GM12878 (cell line): ENCODE data around the gene UFC1. TPM values are rescaled to one million over a fixed set of nuclear protein-coding genes. Genes with fewer than 3 reads are reported as not detected.
A peak's percentile ranks its signal among the peaks of the same experiment; 100 is the strongest.

Source experiments
- CBX3 ChIP-seq: fragments of 200-600 bp; sonication (generic); IDR thresholded peaks from 2 replicates; pipeline ENCODE4 v1.6.1; 2016; ENCODE audit warnings: low read depth, borderline replicate concordance
- CHD1 ChIP-seq: IDR thresholded peaks from 2 replicates; pipeline ENCODE4 v1.6.1; 2012; ENCODE audit warnings: low read depth, low read length, improper control_type of control experiment
- CHD4 ChIP-seq: fragments of 200-600 bp; sonication (generic); IDR thresholded peaks from 2 replicates; pipeline ENCODE4 v1.6.1; 2016; ENCODE audit warnings: mild to moderate bottlenecking
- DPF2 ChIP-seq: fragments of 450-650 bp; IDR thresholded peaks from 2 replicates; pipeline ENCODE4 v1.6.1; 2017; ENCODE audit warnings: mild to moderate bottlenecking
- EZH2 ChIP-seq: IDR thresholded peaks from 2 replicates; pipeline ENCODE4 v1.6.1; 2012; ENCODE audit warnings: low read depth, mild to moderate bottlenecking, control low read depth, inconsistent platforms, low read length, borderline replicate concordance; ENCODE audit not compliant: control insufficient read depth
- FOXK2 ChIP-seq: fragments of 450-650 bp; IDR thresholded peaks from 2 replicates; pipeline ENCODE4 v1.6.1; 2017; ENCODE audit warnings: mild to moderate bottlenecking, moderate library complexity
- IKZF2 ChIP-seq, 2 experiments: fragments of 450-650 bp; IDR thresholded peaks; 2 replicates each; pipeline ENCODE4 v1.6.1; 2017; ENCODE audit warnings: mild to moderate bottlenecking in 2 of 2, moderate library complexity in 2 of 2
- JUNB ChIP-seq: IDR thresholded peaks from 2 replicates; pipeline ENCODE4 v1.6.1; 2016; ENCODE audit warnings: antibody characterized with exemption, mild to moderate bottlenecking
- KAT2A ChIP-seq: conservative IDR thresholded peaks from 2 replicates; pipeline ENCODE4 v1.6.1; 2011; ENCODE audit warnings: low read depth, low read length; ENCODE audit not compliant: control insufficient read depth
- LARP7 ChIP-seq: fragments of 450-650 bp; IDR thresholded peaks from 2 replicates; pipeline ENCODE4 v1.6.1; 2017; ENCODE audit warnings: mild to moderate bottlenecking
- MEF2A ChIP-seq: IDR thresholded peaks from 2 replicates; pipeline ENCODE4 v1.6.1; 2011; ENCODE audit warnings: low read depth, mild to moderate bottlenecking, low read length, moderate library complexity; ENCODE audit not compliant: insufficient read depth
- NFYA ChIP-seq: IDR thresholded peaks from 2 replicates; pipeline ENCODE4 v1.6.1; 2011; ENCODE audit warnings: low read depth, mild to moderate bottlenecking, low read length, improper control_type of control experiment, borderline replicate concordance
- PAX8 ChIP-seq: fragments of 450-650 bp; IDR thresholded peaks from 2 replicates; pipeline ENCODE4 v1.6.1; 2017; ENCODE audit warnings: mild to moderate bottlenecking, moderate library complexity
- RAD51 ChIP-seq: fragments of 450-650 bp; IDR thresholded peaks from 2 replicates; pipeline ENCODE4 v1.6.1; 2016; ENCODE audit warnings: moderate library complexity, mild to moderate bottlenecking, inconsistent platforms
- RBBP5 ChIP-seq: fragments of 200-600 bp; sonication (generic); conservative IDR thresholded peaks from 2 replicates; pipeline ENCODE4 v1.6.1; 2016
- RFX5 ChIP-seq: IDR thresholded peaks from 2 replicates; pipeline ENCODE4 v1.6.1; 2011; ENCODE audit warnings: low read depth, low read length, improper control_type of control experiment
- SP1 ChIP-seq: IDR thresholded peaks from one replicate; pipeline ENCODE4 v1.6.1; 2011; ENCODE audit warnings: low read depth, low read length
- SREBF2 ChIP-seq: IDR thresholded peaks from 2 replicates; pipeline ENCODE4 v1.6.1; 2012; ENCODE audit warnings: mild to moderate bottlenecking, low read length
- TBL1XR1 ChIP-seq: IDR thresholded peaks from 2 replicates; pipeline ENCODE4 v1.6.1; 2012; ENCODE audit warnings: low read depth, low read length, improper control_type of control experiment
- TCF12 ChIP-seq: IDR thresholded peaks from 2 replicates; pipeline ENCODE4 v1.6.1; 2011; ENCODE audit warnings: low read depth, mild to moderate bottlenecking, low read length
- TCF3 ChIP-seq: IDR thresholded peaks from 2 replicates; pipeline ENCODE4 v1.6.1; 2012; ENCODE audit warnings: low read depth, mild to moderate bottlenecking, low read length, borderline replicate concordance; ENCODE audit not compliant: insufficient read depth
- ZNF217 ChIP-seq: fragments of 450-650 bp; IDR thresholded peaks from 2 replicates; pipeline ENCODE4 v1.6.1; 2017; ENCODE audit warnings: antibody characterized with exemption, mild to moderate bottlenecking
- ZNF274 ChIP-seq: IDR thresholded peaks from one replicate; pipeline ENCODE4 v1.8.0; 2011; ENCODE audit not compliant: insufficient read length, insufficient read depth
- polyA plus RNA-seq, 11 experiments: library from polyadenylated mRNA; depleted of rRNA in 4 of 11; unstranded in 6 of 11; stranded (reverse) in 5 of 11; fragments of >200 nt; fragmentation: Nextera tagmentation in 4 of 11; fragmentation: Illumina TruSeq in 1 of 11; extraction: Ambion mirVana in 4 of 11; extraction: Trizol in 1 of 11; gene quantifications; 1 replicate in 1 of 11; 2 replicates in 10 of 11; pipeline versions ENCODE4 v1.2.1 to v1.2.3, GENCODE V29; 2011 to 2016; ENCODE audit warnings: inconsistent platforms in 2 of 11, missing spikeins in 2 of 11, low read depth in 1 of 11
- total RNA-seq, 4 experiments: library from RNA; depleted of rRNA in 3 of 4; stranded (reverse); fragments of >200 nt in 3 of 4; fragmentation: Illumina TruSeq in 1 of 4; extraction: Trizol in 1 of 4; gene quantifications; 2 replicates each; pipeline versions ENCODE4 v1.2.1 to v1.2.3, GENCODE V29; 2013 to 2021
- TF ChIP-seq, protein P1 (sequence below): fragments of 450-650 bp; formaldehyde crosslinking; IDR thresholded peaks from 2 replicates; pipeline ENCODE4 v1.4.0; 2020; ENCODE audit warnings: mild to moderate bottlenecking, moderate library complexity
- TF ChIP-seq, protein P2 (sequence below), 3 experiments: IDR thresholded peaks in 2 of 3; conservative IDR thresholded peaks in 1 of 3; 2 replicates each; pipeline ENCODE4 v1.5.1; 2011; ENCODE audit warnings: low read depth in 3 of 3, low read length in 3 of 3, mild to moderate bottlenecking in 3 of 3, control low read depth in 2 of 3, moderate library complexity in 2 of 3, inconsistent platforms in 1 of 3, mixed read lengths in 1 of 3; ENCODE audit not compliant: control insufficient read depth in 2 of 3, insufficient read depth in 1 of 3; ENCODE audit errors: extremely low read depth in 1 of 3
- TF ChIP-seq, protein P3 (sequence below): fragments of 450-650 bp; IDR thresholded peaks from 2 replicates; pipeline ENCODE4 v1.6.1; 2016; ENCODE audit warnings: mild to moderate bottlenecking

UFC1 gene
- total and polyA plus RNA-seq, 10 of the 15 experiments (the other 5 are each of a cell fraction or from before 2014, with no cell fraction given), result 95.9 to 239 (median 151) TPM

DNA sequence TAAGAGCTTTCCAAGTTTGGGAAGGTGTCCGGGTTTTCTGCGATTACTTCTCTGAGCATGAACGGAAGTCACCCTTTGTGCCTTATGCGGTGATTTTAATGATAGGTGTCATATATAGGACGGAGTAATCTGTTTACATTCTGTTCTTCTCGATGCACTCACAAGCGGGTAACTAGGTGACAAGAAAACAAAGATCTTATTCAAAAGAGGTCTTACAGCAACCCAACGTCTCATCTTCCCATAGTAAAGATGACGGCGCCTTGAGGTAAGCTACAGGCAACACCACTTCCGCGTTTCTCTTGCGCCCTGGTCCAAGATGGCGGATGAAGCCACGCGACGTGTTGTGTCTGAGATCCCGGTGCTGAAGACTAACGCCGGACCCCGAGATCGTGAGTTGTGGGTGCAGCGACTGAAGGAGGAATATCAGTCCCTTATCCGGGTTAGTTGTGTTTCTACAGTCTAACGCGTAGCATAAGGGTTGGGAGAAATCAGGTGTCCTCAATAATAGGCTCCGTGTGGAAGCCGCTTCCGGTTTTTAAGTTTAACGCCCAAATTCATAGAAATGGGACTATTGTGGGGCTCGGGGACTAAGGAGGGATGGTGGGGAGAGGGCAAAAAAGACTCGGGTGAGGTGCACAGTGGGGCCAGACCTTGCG is at the start of gene UFC1 (continued):
- 0 out of 4 replicates have a peak, but pooled peaks of 1 of the 2 experiments have one; percentile 10 for TF ChIP-seq IKZF2 (IDR thresholded peaks at IDR 0.05)
- TF ChIP-seq LARP7, result no peak
- peak; percentile 61 for TF ChIP-seq RAD51
- no peak for TF ChIP-seq EZH2
- TF ChIP-seq, protein P1, sequence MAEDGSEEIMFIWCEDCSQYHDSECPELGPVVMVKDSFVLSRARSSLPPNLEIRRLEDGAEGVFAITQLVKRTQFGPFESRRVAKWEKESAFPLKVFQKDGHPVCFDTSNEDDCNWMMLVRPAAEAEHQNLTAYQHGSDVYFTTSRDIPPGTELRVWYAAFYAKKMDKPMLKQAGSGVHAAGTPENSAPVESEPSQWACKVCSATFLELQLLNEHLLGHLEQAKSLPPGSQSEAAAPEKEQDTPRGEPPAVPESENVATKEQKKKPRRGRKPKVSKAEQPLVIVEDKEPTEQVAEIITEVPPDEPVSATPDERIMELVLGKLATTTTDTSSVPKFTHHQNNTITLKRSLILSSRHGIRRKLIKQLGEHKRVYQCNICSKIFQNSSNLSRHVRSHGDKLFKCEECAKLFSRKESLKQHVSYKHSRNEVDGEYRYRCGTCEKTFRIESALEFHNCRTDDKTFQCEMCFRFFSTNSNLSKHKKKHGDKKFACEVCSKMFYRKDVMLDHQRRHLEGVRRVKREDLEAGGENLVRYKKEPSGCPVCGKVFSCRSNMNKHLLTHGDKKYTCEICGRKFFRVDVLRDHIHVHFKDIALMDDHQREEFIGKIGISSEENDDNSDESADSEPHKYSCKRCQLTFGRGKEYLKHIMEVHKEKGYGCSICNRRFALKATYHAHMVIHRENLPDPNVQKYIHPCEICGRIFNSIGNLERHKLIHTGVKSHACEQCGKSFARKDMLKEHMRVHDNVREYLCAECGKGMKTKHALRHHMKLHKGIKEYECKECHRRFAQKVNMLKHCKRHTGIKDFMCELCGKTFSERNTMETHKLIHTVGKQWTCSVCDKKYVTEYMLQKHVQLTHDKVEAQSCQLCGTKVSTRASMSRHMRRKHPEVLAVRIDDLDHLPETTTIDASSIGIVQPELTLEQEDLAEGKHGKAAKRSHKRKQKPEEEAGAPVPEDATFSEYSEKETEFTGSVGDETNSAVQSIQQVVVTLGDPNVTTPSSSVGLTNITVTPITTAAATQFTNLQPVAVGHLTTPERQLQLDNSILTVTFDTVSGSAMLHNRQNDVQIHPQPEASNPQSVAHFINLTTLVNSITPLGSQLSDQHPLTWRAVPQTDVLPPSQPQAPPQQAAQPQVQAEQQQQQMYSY (CRISPR knock-in tag), result no peak
- TF ChIP-seq, protein P2, sequence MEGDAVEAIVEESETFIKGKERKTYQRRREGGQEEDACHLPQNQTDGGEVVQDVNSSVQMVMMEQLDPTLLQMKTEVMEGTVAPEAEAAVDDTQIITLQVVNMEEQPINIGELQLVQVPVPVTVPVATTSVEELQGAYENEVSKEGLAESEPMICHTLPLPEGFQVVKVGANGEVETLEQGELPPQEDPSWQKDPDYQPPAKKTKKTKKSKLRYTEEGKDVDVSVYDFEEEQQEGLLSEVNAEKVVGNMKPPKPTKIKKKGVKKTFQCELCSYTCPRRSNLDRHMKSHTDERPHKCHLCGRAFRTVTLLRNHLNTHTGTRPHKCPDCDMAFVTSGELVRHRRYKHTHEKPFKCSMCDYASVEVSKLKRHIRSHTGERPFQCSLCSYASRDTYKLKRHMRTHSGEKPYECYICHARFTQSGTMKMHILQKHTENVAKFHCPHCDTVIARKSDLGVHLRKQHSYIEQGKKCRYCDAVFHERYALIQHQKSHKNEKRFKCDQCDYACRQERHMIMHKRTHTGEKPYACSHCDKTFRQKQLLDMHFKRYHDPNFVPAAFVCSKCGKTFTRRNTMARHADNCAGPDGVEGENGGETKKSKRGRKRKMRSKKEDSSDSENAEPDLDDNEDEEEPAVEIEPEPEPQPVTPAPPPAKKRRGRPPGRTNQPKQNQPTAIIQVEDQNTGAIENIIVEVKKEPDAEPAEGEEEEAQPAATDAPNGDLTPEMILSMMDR (IDR thresholded peaks at IDR 0.05 in 2 of 3, conservative IDR thresholded peaks at IDR 0.05 in 1 of 3; ENCODE audit: control insufficient read depth in 2 of 3, extremely low read depth in 1 of 3, insufficient read depth in 1 of 3, low read depth in 3 of 3, low read length in 3 of 3), result no peak
- TF ChIP-seq TBL1XR1, result 0 out of 2 replicates have a peak, but pooled peaks have one; percentile 44
- no peak for TF ChIP-seq CBX3
- TF ChIP-seq, protein P3, sequence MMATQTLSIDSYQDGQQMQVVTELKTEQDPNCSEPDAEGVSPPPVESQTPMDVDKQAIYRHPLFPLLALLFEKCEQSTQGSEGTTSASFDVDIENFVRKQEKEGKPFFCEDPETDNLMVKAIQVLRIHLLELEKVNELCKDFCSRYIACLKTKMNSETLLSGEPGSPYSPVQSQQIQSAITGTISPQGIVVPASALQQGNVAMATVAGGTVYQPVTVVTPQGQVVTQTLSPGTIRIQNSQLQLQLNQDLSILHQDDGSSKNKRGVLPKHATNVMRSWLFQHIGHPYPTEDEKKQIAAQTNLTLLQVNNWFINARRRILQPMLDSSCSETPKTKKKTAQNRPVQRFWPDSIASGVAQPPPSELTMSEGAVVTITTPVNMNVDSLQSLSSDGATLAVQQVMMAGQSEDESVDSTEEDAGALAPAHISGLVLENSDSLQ, result peak; percentile 43; the same call in 1 of the 2 replicates
- no peak for TF ChIP-seq RBBP5
- TF ChIP-seq CHD1, result 0 out of 2 replicates have a peak, but pooled peaks have one; percentile 51
- no peak for TF ChIP-seq CHD4
- TF ChIP-seq TCF3, result no peak
- no peak for TF ChIP-seq DPF2
- TF ChIP-seq RFX5, result 0 out of 2 replicates have a peak, but pooled peaks have one; percentile 7
- TF ChIP-seq SP1, result no peak
- TF ChIP-seq ZNF217, result no peak
- TF ChIP-seq KAT2A, result no peak
- TF ChIP-seq JUNB, result no peak
- 0 out of 2 replicates have a peak, but pooled peaks have one; percentile 38 for TF ChIP-seq TCF12
- no peak for TF ChIP-seq SREBF2
- peak; percentile 65; the same call in 1 of the 2 replicates for TF ChIP-seq PAX8
- no peak for TF ChIP-seq ZNF274
- no peak for TF ChIP-seq NFYA
- no peak for TF ChIP-seq MEF2A
- peak; percentile 55 for TF ChIP-seq FOXK2
